Activated CD8-positive, alpha-beta memory T cell treated with anti-CD3 and anti-CD28 coated beads for 36 hours (primary cell): Measurements from ENCODE around the gene CRTC2. TPM values are rescaled to one million over a fixed set of nuclear protein-coding genes. Genes with fewer than 3 reads are reported as not detected.
"Not testable (repeated sequence)": the region's sequence is repeated elsewhere in the genome, so short reads cannot be mapped to it uniquely, and the experiment has no call there.

ENCODE experiments used
- CTCF ChIA-PET: fragments of 350-600 bp; sonication (Branson Sonifier 250); formaldehyde crosslinking; loops from one replicate; lab custom pipeline; 2021; ENCODE audit warnings: antibody characterized with exemption; lab: Charles Lee
- POLR2A ChIA-PET: fragments of 350-600 bp; sonication (Branson Sonifier 250); formaldehyde crosslinking; loops from one replicate; lab custom pipeline; 2021; ENCODE audit warnings: antibody characterized with exemption; lab: Charles Lee
- total RNA-seq, 2 experiments: library from RNA; stranded (reverse); gene quantifications; one replicate each; pipeline ENCODE4 v1.2.3, GENCODE V29; 2021

CRTC2 gene, protein sequence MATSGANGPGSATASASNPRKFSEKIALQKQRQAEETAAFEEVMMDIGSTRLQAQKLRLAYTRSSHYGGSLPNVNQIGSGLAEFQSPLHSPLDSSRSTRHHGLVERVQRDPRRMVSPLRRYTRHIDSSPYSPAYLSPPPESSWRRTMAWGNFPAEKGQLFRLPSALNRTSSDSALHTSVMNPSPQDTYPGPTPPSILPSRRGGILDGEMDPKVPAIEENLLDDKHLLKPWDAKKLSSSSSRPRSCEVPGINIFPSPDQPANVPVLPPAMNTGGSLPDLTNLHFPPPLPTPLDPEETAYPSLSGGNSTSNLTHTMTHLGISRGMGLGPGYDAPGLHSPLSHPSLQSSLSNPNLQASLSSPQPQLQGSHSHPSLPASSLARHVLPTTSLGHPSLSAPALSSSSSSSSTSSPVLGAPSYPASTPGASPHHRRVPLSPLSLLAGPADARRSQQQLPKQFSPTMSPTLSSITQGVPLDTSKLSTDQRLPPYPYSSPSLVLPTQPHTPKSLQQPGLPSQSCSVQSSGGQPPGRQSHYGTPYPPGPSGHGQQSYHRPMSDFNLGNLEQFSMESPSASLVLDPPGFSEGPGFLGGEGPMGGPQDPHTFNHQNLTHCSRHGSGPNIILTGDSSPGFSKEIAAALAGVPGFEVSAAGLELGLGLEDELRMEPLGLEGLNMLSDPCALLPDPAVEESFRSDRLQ
- 10 to 100 TPM; 56.8 to 66.9 TPM for total RNA-seq

- POLR2A ChIA-PET, result interaction anchor here (0.6 to 3.6 kb wide), 5 partner anchors 8 to 229 kb away, joined by 3 to 22 read pairs (median 5); partner anchors contain the start of genes CREB3L4 and DENND4B
- CTCF ChIA-PET, result interaction anchor here (0.6 to 2.1 kb wide), 7 partner anchors 8 to 298 kb away, joined by 3 to 8 read pairs (median 4); partner anchors contain the start of genes CREB3L4, DENND4B, JTB and RAB13
These were observed at the start of gene CRTC2 for GRCh38 chr1:153958111-153958960. Gene CRTC2 (minus strand): TSS chr1:153958612. CDS start chr1:153958497, 115 bp downstream.

DNA sequence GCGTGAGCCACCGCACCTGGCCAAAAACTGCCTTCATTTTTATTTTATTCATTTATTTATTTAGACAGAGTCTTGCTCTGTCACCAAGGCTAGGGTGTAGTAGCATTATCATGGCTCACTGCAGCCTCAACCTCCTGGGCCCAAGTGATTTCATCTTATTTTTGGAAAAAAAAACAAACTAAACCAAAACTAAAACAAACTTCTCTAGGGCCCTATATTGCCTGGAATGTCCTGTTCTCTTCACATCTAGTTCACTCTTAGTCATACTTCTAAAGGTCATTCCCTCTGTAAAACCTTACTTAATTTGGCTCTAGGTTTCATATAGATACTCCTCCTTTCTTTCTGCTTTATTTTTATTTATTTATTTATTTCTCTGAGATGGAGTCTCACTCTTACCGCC lies 47.7 kb upstream of the CRTC2 start:
- ChIA-PET CTCF (no interaction called here), POLR2A (no interaction called here)

- ChIA-PET CTCF (interaction anchor here (0.8 kb wide), 1 partner anchor 286 kb away, joined by 3 read pairs; no protein-coding TSS in a partner anchor), POLR2A (interaction anchor here (0.6 kb wide), 1 partner anchor 54 kb away, joined by 4 read pairs; the partner anchor contains the start of gene DENND4B)
These were observed 42.0 kb upstream of the CRTC2 start for GRCh38 chr1:154000420-154000819.

DNA sequence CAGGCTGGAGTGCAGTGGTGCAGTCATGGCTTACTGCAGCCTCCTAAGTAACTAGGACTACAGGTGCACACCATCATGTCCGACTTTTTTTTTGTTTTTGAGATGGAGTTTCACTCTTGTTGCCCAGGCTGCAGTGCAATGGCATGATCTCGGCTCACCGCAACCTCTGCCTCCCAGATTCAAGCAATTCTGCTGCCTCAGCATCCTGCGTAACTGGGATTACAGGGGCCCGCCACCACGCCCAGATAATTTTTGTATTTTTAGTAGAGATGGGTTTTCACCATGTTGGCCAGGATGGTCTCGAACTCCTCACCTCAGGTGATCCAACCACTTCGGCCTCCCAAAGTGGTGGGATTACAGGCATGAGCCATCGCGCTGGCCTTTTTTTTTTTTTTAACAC lies 38.5 kb upstream of the CRTC2 start:
- POLR2A ChIA-PET, result interaction anchor here (0.6 kb wide), 1 partner anchor 185 kb away, joined by 3 read pairs; no protein-coding TSS in a partner anchor
- CTCF ChIA-PET, result not testable (repeated sequence)

DNA sequence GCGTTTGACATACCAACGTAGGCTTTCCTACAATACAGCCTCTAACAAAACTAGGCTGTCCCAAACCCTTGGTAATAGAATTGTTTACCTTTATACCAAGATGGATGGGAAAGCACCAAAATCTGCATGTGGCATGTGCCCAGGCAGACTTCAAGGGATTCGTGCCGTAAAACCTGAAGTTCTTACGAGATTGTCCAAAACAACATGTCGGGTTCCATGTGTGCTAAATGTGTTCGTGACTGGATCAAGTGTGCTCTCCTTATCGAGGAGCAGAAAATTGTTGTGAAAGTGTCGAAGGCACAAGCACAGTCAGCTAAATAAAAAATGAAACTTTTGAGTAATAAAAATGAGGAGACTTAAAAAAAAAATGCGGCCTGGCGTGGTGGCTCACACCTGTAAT lies 37.2 kb upstream of the CRTC2 start:
- ChIA-PET CTCF (interaction anchor here (0.8 to 1.0 kb wide), 2 partner anchors 9 to 195 kb away, joined by 3 to 4 read pairs; no protein-coding TSS in a partner anchor), POLR2A (no interaction called here)

DNA sequence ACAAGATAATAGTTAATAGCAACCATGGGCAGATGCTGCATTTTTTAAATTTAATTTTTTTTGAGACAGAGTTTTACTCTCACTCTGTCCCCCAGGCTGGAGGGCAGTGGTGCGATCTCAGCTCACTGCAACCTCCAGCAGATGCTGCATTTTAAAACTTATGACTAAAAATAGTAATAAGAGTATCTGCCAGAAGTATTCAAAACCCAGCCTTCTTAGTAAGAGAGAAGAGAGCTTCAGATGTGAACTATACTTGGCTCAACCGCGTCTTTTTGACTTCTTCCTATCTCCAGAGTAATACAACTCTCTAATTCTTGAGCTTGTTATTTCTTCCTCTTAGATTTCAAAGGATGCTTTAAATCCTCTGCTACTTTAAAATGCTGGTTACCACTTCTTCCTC lies 36.8 kb upstream of the CRTC2 start:
- CTCF ChIA-PET, result interaction anchor here (0.8 to 1.0 kb wide), 2 partner anchors 8 to 195 kb away, joined by 3 to 4 read pairs; no protein-coding TSS in a partner anchor
- POLR2A ChIA-PET, result interaction anchor here (0.7 kb wide), 1 partner anchor 212 kb away, joined by 3 read pairs; no protein-coding TSS in a partner anchor

DNA sequence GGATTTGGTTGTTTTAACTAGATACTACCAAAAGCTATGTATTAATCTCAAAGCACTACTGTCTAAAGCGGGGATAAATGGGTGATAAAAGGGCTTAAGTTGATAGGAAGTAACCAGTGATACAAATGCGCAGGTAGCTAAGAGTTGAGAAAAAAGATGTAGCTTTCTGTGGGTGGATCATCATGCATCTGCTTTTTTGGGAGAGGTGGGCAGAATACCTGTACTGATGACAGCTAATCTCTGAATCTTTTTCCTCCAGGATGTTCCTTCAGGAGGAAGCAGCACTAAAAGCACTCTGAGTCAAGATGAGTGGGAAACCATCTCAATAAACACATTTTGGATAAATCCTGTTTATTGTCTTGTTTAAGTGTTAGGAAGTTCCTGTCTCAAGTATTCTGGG lies 33.4 kb upstream of the CRTC2 start:
- POLR2A ChIA-PET, result interaction anchor here (0.6 to 2.3 kb wide), 5 partner anchors 14 to 174 kb away, joined by 3 to 23 read pairs (median 4); partner anchors contain the start of genes CREB3L4 and JTB

DNA sequence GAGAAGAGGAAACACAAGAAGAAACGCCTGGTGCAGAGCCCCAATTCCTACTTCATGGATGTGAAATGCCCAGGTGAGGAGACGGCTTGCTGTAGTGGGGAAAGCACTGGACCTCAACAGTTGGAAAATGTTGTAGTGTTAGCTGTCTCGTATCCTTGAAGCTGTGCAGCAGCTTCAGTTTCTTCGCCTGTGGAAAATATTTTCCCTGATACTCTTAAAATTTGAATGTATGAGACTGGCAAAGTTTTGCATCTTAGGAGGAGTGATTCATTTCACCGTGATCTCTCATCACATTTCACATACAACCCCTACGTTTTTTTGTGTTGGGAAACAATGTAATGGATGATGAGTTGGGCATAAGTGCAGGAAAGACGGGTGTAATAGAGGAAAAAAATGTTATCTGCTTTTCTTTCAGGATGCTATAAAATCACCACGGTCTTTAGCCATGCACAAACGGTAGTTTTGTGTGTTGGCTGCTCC lies 32.8 kb upstream of the CRTC2 start:
- CTCF ChIA-PET, result interaction anchor here (1.4 to 2.3 kb wide), 3 partner anchors 13 to 45 kb away, joined by 3 to 9 read pairs (median 4); partner anchors contain the start of genes CREB3L4, DENND4B and JTB
- POLR2A ChIA-PET, result interaction anchor here (0.5 to 2.3 kb wide), 7 partner anchors 14 to 447 kb away, joined by 3 to 23 read pairs (median 4); partner anchors contain the start of genes CREB3L4 and JTB

More for the DNA sequence above, 33.4 kb upstream of the CRTC2 start:
- CTCF ChIA-PET, result interaction anchor here (0.6 to 1.8 kb wide), 3 partner anchors 14 to 168 kb away, joined by 3 to 4 read pairs (median 3); partner anchors contain the start of genes DENND4B and JTB

DNA sequence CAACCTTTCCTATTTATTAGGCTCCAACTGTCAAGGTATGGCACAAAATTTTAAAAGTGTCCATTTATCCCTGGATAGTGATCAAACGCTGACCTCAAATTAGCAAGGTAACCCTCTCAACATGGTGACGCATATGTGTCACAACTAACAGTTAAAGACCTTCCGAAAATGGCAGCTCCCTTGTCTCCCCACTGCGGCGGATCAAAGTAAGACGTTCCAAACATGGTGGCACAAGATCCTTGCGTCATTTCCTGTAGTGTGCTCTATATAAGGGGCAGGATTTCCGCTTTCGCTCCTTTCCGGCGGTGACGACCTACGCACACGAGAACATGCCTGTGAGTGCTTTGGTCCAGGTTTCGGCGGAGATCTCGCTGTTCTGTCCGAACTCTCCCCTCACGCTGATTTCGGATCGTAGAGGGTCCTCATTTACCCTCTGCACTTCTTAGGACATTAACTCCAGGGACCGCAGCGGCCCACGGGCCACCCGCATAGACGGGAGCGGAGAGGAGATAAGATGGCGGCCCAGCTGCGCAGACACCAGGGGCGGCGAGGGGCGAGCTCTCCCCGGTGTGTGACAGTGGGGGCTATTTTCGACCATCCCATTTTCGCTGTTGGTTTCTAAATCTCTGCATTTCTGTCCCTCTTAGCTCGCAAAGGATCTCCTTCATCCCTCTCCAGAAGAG lies 32.2 kb upstream of the CRTC2 start, which contains the start of gene RPS27:
Gene RPS27, plus strand, starts transcription at position 295 of the 683 bp plus-strand sequence. Its CDS starts 35 bp downstream, at position 330.
- ChIA-PET POLR2A (interaction anchor here (0.5 to 2.3 kb wide), 16 partner anchors 9 to 447 kb away, joined by 3 to 23 read pairs (median 5); partner anchors contain the start of genes CHTOP, CREB3L4, JTB and SLC39A1), CTCF (interaction anchor here (0.7 to 2.3 kb wide), 9 partner anchors 13 to 335 kb away, joined by 3 to 9 read pairs (median 3); partner anchors contain the start of genes CREB3L4, DENND4B, JTB and SLC27A3)

DNA sequence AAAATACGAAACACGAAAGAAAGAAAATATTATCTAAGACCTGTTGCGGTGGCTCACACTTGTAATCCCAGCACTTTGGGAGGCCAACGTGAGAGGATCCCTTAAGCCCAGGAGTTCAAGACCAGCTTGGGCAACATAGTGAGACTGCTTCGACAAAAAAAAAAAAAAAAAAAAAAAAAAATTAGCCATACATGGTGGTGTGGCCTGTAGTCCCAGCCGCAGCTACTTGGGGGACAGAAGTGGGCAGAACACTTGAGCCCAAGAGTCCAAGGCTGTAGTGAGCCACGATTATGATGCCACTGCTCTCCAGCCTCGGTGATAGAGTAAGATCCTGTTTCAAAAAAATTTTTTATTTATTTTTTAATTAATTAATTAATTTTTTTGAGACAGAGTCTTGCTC lies 29.2 kb upstream of the CRTC2 start:
- ChIA-PET CTCF (interaction anchor here (0.7 to 4.8 kb wide), 16 partner anchors 10 to 316 kb away, joined by 3 to 47 read pairs (median 6); partner anchors contain the start of genes CREB3L4, DENND4B, ILF2 and JTB), POLR2A (interaction anchor here (0.6 to 1.8 kb wide), 3 partner anchors 10 to 197 kb away, joined by 4 to 11 read pairs (median 9); partner anchors contain the start of gene JTB)

- ChIA-PET POLR2A (interaction anchor here (0.7 to 1.8 kb wide), 6 partner anchors 8 to 211 kb away, joined by 3 to 9 read pairs (median 4); partner anchors contain the start of genes GATAD2B, JTB and SLC27A3), CTCF (interaction anchor here (0.6 to 4.8 kb wide), 20 partner anchors 9 to 311 kb away, joined by 3 to 47 read pairs (median 6); partner anchors contain the start of genes CREB3L4, CRTC2, DENND4B and HAX1)
These were observed 27.7 kb upstream of the CRTC2 start, which contains the start of gene RAB13 for GRCh38 chr1:153985941-153986761. Gene RAB13 (minus strand): TSS chr1:153986339. CDS start chr1:153986236, 103 bp downstream.

GRCh38 chr1:153985341-153985912 lies 27.0 kb upstream of the CRTC2 start:
- POLR2A ChIA-PET, result interaction anchor here (0.5 to 1.8 kb wide), 2 partner anchors 8 to 163 kb away, joined by 4 to 9 read pairs; partner anchors contain the start of gene JTB
- CTCF ChIA-PET, result interaction anchor here (0.7 to 4.8 kb wide), 9 partner anchors 8 to 307 kb away, joined by 3 to 47 read pairs (median 17); partner anchors contain the start of genes CREB3L4, DENND4B, JTB and NPR1

GRCh38 chr1:153984123-153984894 lies 25.9 kb upstream of the CRTC2 start:
- ChIA-PET POLR2A (interaction anchor here (0.5 kb wide), 1 partner anchor 162 kb away, joined by 4 read pairs; no protein-coding TSS in a partner anchor), CTCF (interaction anchor here (0.6 to 4.8 kb wide), 7 partner anchors 7 to 407 kb away, joined by 3 to 47 read pairs (median 18); partner anchors contain the start of genes DENND4B, JTB and SLC39A1)

GRCh38 chr1:153981735-153982134 lies 23.3 kb upstream of the CRTC2 start:
- CTCF ChIA-PET, POLR2A ChIA-PET: not testable (repeated sequence)
